COLO829 (cell line): ENCODE results near the gene PRKCE.

Experiments used
- DNase-seq: peaks from one replicate; pipeline ENCODE4 v3.0.0; 2012; ENCODE audit warnings: low spot score

PRKCE gene

DNA sequence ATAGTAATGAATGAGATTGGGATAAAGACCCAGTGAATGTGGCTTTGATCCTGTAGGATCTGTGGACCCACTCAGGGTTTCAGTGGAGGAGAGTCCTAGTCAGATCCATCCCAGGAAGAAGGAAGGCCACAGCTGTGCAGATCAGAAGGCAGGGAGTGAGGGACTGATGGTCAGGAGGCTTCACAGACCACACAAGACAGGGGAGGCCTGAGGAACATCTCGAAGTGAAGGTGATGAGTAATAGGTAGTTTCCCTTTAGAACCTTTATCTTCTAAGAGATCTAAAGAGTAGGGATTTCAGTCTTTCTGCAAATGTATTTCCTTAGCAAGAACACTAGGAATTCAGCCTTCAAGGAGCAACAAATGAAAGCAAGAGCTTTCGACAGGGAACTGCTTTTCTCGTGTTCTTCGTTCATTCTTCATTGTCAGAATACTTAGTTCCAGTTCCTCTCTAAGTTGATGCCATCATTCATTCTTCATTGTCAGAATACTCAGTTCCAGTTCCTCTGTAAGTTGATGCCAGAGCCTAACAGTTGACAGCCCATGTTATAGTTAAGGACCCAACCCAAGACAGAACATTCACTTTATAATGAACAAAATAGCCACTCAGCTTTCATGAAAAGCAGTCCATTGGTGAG, 495.5 kb downstream of the PRKCE start:
- DNase-seq, result no peak

DNA sequence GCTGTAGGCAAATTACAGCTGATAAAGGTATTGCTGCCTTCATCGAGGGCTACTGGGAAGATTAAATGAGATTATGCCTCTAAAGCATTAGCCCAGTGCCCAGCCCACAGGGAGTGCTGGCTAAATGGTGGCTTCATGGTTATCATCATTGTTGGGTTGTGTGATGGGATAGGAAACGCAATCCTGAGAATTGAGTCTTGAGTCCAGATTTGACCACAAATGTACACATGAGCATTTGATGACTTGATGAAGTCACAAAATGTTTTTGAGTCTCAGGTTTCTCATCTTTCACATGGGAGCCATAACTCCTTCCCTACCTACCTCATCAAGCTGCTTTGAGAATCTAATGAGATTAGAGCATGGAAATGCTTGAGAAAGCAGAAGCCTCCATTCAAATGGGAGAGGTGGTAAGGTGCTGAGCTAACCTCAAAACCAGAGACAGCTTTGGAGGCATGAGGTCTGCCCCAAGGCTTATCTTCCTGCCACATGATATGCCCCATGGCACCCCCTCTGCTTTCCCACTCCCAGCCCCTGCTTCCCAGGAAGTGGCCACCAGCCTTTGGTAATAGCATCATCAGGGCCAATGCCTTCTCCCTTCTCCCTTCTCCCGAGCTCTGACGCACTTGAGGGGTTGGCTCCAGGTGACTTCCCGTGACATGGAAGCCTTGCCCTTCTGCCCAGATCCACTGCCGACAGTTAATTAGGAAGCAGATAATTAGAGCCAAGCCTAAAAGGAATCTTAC, 496.3 kb downstream of the PRKCE start:
- DNase-seq, result no peak

DNA sequence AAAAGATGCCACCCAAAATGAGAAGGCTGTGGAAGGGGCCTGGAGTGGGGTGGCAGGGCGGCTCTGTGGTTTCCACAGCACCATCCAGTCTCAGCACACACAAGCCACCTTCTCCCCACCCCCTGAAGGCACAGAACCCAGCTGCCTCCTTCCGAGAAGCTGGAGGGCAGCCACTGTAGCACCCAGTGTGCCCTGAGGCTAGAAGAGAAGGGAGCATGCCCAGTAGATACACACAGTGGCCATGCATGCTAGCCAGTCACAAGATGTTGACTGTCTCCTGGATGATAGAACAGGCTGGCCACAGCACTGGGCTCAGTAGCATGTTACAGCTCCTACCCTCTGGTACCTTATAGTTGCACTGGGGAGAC, 496.9 kb downstream of the PRKCE start:
- no peak for DNase-seq

DNA sequence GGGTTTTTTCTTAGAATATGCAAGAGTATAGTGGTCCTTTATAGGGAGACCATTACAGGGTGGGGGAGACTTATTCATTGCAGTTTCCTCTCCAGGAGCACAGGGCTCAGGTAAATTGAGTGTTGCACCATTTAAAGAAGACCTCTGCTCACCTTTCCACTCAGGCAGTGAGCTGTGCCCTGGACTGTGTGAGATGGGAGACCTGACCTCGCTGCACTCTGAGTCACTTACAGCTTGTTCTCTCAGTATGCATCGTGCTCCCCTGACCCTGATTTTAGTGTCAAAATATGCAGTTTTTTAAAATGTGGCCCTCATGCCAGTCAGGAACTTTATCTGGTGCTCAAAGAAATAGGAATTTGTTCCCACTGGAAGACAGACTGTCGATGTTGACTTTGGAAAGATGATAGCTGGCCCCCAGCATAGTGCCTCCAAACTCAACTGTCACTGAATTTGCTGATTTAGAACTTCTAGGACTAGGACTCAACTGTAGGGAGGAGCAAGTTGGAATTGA, 499.0 kb downstream of the PRKCE start:
- no peak for DNase-seq

DNA sequence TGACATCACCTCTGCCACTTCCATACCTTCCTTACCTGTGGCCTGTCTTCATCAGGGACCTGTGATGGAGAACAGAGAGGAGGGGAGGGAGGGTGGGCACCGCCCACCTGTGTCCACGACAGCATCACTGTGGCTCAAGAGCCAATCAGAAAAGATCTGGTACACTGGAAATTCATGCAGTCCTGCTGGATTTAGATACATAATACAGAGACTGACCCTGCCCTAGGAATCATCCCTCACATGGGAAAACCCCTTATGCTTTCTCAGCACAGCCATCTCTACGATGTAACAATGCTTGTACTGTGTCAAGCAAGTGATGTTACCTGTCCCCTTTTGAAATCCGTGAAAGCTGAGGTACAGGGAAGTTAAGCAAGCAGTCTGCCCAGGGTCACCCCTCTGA, 500.1 kb downstream of the PRKCE start:
- DNase-seq, result no peak

DNA sequence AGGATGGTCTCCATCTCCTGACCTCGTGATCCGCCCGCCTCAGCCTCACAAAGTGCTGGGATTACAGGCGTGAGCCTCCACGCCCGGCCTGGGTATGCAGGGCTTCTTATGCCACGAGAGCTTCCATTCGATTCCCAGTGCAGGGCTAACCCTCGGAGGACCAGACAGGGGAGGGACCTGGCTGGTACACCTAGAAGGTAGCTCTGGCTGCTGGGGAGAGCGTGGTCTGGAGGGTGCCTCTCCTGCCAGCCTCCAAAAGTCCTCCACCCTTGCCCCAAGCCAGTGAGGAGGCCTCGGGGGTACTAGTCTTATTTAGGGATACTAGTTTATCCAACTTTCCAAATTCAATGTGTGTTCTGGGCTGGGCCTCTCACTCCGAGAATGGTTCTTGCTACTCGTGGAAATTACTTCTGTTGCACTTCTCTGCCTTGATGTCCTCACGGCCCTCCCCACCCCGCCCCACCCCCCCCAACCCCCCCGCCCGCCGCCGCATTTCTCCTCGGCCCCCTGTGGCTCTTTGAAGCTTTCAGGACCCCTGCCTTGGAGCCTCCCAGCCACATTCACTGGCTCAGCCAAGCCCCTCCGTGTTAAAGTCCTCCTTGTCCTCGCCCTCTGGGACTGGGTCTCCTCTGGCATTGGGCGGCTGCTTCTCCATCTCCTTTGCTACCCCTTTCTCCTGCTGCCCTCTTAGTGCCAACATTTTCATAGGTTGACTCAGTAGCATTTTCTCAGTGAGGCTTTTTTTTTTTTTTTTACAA, 502.7 kb downstream of the PRKCE start:
- DNase-seq, result no peak

DNA sequence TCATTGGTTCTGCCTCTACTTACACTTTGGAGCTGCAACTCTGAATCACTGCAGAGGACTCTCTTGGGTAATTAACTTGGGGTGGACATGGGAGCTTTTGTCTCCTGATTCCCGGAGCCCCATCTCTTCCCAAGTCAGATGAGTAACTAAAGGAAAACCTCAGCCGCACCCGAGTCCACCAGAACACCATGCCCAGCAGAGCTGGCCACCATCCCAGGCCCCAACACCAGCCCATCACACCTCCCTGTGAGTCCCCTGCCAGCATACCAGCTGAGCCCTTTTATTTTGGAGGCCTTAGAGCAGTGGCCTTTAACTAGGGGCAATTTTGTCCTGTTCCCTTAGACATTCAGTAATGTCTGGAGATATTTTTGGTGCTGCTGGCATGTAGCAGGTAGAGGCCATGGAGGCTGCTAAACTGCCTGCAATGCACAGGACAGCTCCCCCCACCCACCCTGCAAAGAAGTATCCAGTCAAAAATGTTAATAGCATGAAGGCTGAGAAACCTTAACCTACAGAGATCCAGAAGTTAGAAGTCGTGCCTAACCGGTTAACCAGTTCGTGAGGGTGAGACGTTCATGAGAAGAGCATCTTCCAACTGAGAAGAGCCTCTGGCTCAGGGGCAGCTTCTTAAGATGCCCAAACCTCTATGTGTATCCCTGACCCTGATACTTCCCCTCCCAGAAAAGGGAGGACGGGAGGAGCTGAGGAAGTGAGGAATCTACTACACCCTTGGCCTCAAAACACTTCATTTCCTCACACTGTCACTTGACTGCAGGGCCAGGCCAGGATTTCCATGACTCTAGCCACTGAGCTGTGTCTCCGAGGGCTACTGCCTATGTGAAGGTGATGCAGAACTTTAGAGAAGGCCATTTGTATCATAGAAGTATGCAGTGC, 505.8 kb downstream of the PRKCE start:
- DNase-seq, result no peak

DNA sequence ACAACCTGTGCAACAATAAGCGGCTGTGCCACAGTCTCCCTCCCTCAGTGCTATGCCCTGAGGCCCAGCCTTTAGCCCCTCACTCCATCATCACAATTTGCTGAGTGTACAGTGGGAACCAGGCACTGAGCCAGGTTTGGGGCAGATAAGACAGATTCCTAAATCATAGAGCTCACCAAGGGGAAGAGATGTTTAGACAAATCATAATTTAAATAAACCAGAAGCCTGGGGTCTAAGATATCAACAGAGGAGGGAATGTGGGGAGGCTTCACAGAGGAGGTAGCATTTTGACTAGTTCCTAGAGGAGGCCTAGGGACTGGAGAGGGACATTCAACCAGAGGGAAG, 506.5 kb downstream of the PRKCE start:
- no peak for DNase-seq

DNA sequence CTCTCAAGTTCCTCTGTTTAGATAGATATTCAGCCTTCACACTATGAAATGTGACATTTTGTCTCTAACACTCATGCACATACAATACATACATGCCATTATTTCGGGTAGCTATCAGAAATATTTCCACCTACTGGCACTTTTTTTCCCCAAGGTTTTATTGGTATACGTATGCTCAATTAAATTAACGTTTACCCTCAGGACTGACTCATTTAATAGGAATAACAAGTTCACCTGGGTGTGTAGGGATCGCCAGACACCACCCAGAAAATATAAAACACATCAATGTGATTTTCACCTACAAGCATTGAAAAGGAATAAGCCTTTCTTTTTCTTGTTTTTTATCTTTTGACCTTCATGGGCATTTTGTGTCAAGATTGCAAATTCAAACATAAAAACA, 507.2 kb downstream of the PRKCE start:
- DNase-seq, result no peak

DNA sequence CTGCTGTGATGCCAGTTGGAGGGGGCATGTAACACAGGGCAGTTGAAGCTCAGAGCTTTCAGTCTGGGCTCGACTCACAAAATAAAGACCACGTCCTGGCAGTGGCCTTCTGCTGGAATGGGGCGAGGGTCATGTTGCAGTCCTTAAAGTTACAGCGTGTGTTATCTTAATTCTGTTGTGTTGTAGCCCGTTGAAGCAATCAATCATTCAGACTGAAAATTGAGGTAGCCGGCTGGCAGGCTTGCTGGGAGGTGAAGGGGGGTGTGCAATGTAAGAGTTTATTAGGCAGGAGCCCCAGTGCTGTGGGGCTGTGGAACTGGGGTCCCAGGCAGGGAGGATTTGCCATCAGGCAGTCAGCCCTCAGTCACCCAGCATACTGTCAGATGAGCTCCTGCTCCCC, 508.9 kb downstream of the PRKCE start:
- no peak for DNase-seq

DNA sequence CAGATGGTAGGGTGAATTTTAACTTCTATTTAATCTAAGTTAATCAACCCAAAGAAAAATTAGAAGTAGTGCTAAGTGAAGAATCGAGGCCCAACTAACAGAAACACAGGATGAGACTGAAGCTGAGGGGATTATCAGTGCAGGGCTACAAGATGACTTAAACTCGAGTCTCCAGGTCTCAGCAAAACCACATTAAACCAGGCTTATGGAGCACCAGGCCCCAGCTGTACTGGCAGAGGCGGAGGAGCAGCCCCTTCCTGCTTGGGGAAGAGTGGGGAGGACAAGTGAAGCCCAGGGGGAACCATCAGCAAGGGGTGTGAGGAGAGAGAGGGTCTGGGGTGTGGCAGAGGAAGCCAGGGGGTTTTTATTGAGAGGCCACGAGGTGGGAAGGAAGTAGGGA, 509.8 kb downstream of the PRKCE start:
- DNase-seq, result no peak

DNA sequence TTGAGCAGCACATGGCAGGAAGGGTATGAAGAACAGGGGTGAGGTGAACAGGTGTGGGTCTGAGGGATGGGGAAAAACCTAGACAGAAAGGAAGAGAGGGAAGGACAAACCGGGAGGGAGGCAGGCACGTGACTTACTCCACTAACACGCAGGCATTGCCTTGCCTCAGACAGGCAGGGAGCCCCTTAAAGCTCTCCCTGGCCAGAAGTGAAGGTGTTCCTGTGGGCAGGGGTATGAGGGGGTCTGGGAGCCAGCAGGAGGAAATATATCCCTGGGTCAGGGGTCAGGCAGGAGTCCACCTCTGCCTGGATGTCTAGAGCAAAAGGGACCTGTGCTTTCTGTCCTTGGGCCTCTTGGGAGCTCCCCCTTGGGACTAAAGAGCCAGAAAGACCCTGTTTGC, 510.4 kb downstream of the PRKCE start:
- no peak for DNase-seq

DNA sequence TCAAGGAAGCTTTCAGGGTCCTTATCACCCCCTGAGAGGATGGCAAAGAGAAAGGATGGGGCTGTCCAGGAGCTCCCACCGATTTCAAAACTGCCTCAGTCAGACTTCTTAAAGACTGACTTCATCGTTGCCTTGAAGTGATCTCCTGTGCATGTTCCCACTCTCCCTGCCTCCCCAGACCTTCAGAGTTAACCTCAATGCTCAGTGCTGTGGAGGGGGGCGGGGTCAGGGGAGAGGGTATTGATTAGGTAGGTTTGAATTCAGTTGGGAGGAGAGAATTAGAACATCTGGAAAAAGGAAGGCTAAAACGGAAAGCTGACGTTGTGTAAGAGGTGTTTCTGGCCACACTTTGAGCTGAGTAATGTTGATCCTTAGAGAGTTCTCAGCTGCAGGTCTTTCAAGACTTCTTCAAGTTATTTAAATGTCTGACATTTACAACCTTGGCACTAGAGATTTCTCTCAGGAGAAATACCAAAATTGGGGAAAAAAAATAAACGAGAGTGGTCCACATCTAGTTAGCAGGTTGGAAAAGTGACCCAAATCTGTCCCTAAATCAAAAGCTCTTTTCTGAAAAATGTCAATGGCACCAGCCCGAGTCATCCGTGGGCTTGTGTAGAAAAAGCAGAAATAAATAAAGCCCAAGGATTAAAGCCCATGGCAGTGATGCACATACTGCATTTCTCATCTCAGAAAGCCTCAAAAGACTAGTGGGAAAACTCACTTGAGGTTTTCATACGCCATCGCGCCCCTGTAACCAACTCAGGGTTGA, 511.0 kb downstream of the PRKCE start:
- no peak for DNase-seq

DNA sequence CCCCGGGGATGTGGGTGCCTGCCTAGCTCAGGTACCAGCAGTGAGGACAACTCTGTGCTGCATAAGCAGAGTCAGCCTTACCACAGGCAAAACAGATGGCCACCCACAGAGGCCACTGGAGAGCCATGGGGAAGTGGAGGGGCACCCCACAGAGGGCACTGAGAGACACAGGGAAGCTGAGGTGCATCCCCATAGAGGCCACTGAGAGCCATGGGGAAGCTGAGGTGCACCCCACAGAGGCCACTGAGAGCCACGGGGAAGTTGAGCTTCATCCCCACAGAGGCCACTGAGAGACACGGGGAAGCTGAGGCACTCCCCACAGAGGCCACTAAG, 511.6 kb downstream of the PRKCE start:
- DNase-seq, result no peak

DNA sequence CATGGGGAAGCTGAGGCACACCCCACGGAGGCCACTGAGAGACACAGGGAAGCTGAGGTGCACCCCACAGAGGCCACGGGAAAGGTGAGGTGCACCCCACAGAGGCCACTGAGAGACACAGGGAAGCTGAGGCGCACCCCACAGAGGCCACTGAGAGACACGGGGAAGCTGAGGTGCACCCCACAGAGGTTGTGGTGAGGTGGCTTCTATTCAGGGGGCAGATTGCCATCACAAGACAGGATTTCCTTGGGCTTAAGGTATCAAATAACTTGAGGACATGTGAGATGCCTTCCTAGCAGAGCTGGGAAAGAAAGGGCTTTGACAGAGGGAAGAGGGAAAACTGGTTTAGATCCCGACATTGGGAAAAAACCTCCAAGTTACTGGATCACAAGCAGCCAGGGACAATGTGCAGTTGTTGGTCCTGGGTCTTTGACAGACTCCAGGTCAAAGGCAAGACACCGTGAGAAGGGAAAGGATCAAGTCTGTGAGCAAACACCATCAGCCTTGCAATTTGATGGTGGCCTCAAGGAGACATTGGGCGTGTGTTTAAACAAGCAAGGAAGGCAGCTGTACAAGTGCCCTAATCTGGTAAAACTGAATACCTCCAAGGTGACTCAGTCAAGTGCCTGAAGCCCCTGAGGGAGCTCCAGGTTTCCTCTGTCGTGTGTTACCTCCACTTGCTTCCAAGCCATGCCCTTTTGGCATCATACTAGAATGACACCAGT, 512.5 kb downstream of the PRKCE start:
- DNase-seq, result no peak

DNA sequence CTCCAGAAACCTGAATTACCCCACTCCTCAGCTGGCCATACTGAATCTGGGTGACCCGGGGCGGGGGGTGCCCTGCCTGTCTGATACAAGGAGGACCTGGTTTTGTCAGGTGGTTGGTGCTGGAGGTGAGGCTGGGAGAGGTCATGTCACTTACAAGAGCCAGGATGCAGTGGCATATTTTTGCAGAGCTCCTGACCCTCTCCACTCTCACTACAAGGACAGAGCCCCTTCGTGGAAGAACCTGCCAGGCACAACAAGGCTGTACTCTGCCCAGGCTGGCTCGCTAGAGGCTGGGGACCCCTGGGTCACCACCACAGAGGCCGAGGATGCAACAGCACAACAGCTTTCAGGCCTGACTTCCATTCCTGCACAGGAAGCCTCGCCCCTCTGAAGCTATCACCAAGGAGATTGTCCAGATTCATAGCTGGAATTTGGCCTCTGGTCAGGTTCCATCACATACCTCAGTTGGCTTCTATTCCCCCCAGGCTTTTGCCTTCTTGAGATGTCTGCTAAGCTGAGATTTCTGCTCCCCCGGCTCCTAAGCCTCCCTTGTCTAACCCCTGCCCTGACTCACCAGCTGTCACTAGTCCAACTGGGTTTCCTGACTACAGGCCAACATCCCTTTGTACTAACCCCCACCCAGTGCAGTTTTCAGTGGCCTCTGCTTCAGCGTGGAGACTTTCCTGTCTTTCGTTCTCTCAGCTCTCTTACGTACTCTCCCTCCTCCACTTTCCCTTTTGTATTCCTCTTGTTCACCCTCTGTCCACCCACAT, 513.2 kb downstream of the PRKCE start:
- DNase-seq, result no peak

DNA sequence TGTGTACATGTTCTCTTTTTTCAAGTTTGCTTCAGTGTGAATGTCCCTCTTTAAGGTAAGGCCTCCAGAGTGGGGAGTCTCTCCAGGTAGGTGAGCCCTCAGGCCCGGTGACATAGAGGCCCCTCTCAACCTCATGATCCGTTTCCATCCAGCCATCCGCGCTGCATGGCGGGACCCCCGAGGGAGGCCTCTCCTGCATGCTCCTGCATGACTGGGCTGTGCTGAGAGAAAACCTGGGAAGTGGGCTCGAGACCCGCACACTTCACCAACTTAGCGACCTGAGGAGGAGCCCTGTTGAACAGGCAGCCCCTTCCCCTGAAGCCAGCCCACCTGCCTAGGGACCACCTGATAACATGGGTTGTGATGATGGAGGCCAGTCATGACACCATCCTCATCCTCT, 514.4 kb downstream of the PRKCE start:
- no peak for DNase-seq

DNA sequence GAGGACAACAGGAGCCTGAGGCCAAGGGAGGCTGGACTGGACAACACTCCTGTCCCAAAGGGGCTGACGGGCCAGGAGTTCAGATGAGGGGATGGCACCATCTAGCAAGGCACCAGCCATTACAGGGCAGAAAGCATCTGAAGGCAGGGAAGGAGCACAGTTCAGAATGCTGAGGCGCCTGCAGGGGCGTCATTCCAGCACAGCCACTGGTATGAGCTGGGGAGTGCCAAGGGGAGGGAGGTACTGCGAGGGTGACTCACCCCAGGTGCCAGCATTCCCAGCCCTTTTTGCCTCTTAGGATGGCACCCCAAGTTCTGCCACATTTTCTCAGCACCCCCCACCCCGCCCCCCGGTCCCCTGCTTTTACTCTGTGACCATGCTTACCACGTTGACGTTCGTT, 515.9 kb downstream of the PRKCE start:
- no peak for DNase-seq

DNA sequence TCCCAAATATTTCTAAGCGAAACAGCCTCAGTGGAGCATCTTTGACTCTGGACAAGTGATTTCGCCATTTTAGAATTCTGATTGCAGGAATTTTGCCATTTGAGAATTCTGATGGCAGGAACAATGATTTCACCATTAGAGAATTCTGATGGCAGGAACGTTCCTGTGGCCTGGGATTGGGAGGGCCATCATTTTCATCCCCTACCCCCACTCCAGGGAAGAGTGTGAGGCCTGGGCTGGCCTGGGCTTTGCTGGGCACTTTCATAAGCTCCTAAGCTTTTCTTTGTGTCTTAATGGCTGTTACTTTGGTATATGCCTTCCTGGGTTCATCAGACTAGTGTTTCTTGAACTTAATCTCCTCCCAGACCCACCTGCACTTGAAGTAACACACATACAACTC, 516.4 kb downstream of the PRKCE start:
- no peak for DNase-seq

DNA sequence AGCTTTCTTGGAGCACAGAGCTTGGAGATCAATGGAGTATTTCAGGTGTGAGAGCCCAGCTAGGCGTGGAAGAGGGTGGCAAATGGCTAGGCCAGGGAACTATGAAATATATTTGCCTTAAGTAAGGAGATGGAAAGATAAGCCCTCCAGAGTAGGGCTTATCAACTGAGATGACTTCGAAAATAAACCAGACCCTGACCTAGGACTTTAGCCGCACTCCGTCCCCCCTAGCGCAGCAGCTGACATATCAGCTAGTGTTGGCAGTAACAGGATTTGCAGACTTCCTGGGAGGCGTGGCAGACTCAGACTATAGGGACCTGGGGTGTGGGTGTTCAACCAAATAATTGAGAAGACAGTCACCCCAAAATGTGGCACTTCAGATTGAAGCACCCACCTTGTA, 518.0 kb downstream of the PRKCE start:
- no peak for DNase-seq
